HCT116 (cell line): ENCODE measurements around the gene KRT13. TPM values are rescaled to one million over a fixed set of nuclear protein-coding genes. Genes with fewer than 3 reads are reported as not detected.

Experiments
- ATAC-seq: fragments of 200-7000 bp; cut with Tn5 transposase; 2 replicates; pipeline ENCODE4 v1.9.1; 2020; ENCODE audit warnings: mild to moderate bottlenecking, moderate library complexity
- BruUV-seq: library from RNA; stranded (reverse); fragments of 400-500 nt; replicated peaks from 2 replicates; lab custom pipeline; 2021; lab: Mats Ljungman, UMichigan
- CTCF ChIA-PET: fragments of 300-600 bp; sonication (Branson Sonifier 250); formaldehyde crosslinking; loops from one replicate; lab custom pipeline; 2021; ENCODE audit warnings: antibody characterized with exemption; lab: Charles Lee
- POLR2A ChIA-PET: fragments of 300-600, 350-600 bp; sonication (Branson Sonifier 250); formaldehyde crosslinking; loops from one replicate; lab custom pipeline; 2021; ENCODE audit warnings: antibody characterized with exemption; lab: Charles Lee
- RAD21 ChIA-PET, 2 experiments: fragments of 300-600 bp; sonication (Branson Sonifier 250); formaldehyde crosslinking; loops; one replicate each; lab custom pipeline; 2023; ENCODE audit warnings: low total read pairs in 2 of 2; ENCODE audit not compliant: uncharacterized antibody in 2 of 2, unreplicated experiment in 2 of 2, low non-redundant PET in 1 of 2; lab: Charles Lee
- DNase-seq: peaks from one replicate; pipeline ENCODE4 v3.0.0-alpha.2; 2010; ENCODE audit warnings: low read depth, low spot score
- H2AFZ ChIP-seq: fragments of 200-600 bp; shearing (Covaris generic), sonication (generic); 2 replicates; pipeline ENCODE4 v1.6.1; 2017; ENCODE audit warnings: low read depth, mixed run types, mixed read lengths, antibody characterized with exemption, low read length; ENCODE audit not compliant: poor library complexity, severe bottlenecking
- H3K27ac ChIP-seq: 2 replicates; pipeline ENCODE4 v1.5.1; 2012; ENCODE audit warnings: low read depth, low read length
- H3K27me3 ChIP-seq: fragments of 200-600 bp; sonication (generic); 2 replicates; pipeline ENCODE4 v1.6.1; 2016; ENCODE audit warnings: mixed run types, low read length, mixed read lengths; ENCODE audit not compliant: insufficient read depth
- H3K36me3 ChIP-seq, 2 experiments: fragments of 200-500 bp in 1 of 2; fragments of 200-600 bp in 1 of 2; sonication (Bioruptor generic) in 1 of 2; sonication (generic) in 1 of 2; 2 replicates each; pipeline versions ENCODE4 v1.5.1 to v1.6.1; 2014 to 2016; ENCODE audit warnings: low read length in 2 of 2, inconsistent platforms in 1 of 2, mixed read lengths in 1 of 2, mixed run types in 1 of 2; ENCODE audit not compliant: insufficient read depth in 2 of 2, control insufficient read depth in 1 of 2
- H3K4me1 ChIP-seq, 2 experiments: fragments of 200-600 bp in 1 of 2; sonication (generic) in 1 of 2; 2 replicates each; pipeline versions ENCODE4 v1.5.1 to v1.6.1; 2012 to 2017; ENCODE audit warnings: low read length in 2 of 2, inconsistent platforms in 1 of 2, mild to moderate bottlenecking in 1 of 2, mixed read lengths in 1 of 2, mixed run types in 1 of 2, moderate library complexity in 1 of 2; ENCODE audit not compliant: insufficient read depth in 2 of 2, control insufficient read depth in 1 of 2
- H3K4me2 ChIP-seq: fragments of 200-600 bp; sonication (generic); 2 replicates; pipeline ENCODE4 v1.6.1; 2017; ENCODE audit warnings: mixed run types, low read length, mixed read lengths
- H3K4me3 ChIP-seq, 2 experiments: fragments of 200-600 bp in 1 of 2; sonication (generic) in 1 of 2; replicated peaks in 1 of 2; 2 replicates each; pipeline ENCODE4 v1.5.1; 2011 to 2016; ENCODE audit warnings: low read length in 2 of 2, control low read depth in 1 of 2, low read depth in 1 of 2, mild to moderate bottlenecking in 1 of 2, mixed read lengths in 1 of 2, mixed run types in 1 of 2
- H3K79me2 ChIP-seq: fragments of 200-600 bp; sonication (generic); 2 replicates; pipeline ENCODE4 v1.6.1; 2017; ENCODE audit warnings: mild to moderate bottlenecking, mixed run types, low read length, moderate library complexity, mixed read lengths; ENCODE audit not compliant: insufficient read depth
- H3K9ac ChIP-seq: fragments of 200-600 bp; sonication (generic); 2 replicates; pipeline ENCODE4 v1.6.1; 2016; ENCODE audit warnings: low read length, mixed read lengths
- H3K9me2 ChIP-seq: fragments of 200-600 bp; sonication (generic), shearing (Covaris generic); 2 replicates; pipeline ENCODE4 v1.6.1; 2017; ENCODE audit warnings: mixed run types, mild to moderate bottlenecking, moderate library complexity; ENCODE audit not compliant: insufficient read depth
- H3K9me3 ChIP-seq, 2 experiments: fragments of 200-500 bp in 1 of 2; fragments of 200-600 bp in 1 of 2; sonication (Bioruptor generic) in 1 of 2; sonication (generic) in 1 of 2; 2 replicates each; pipeline ENCODE4 v1.6.1; 2014 to 2017; ENCODE audit warnings: low read length in 2 of 2, mixed read lengths in 2 of 2, inconsistent platforms in 1 of 2, low read depth in 1 of 2, mild to moderate bottlenecking in 1 of 2, mixed run types in 1 of 2, moderate library complexity in 1 of 2; ENCODE audit not compliant: control insufficient read depth in 1 of 2, insufficient read depth in 1 of 2
- H4K20me1 ChIP-seq: fragments of 200-600 bp; sonication (generic), shearing (Covaris generic); 2 replicates; pipeline ENCODE4 v1.6.1; 2017; ENCODE audit warnings: mixed run types, mild to moderate bottlenecking, moderate library complexity; ENCODE audit not compliant: insufficient read depth
- ATF3 ChIP-seq: IDR thresholded peaks from 2 replicates; pipeline ENCODE4 v1.6.1; 2012
- CBX3 ChIP-seq: IDR thresholded peaks from 2 replicates; pipeline ENCODE4 v1.6.1; 2012; ENCODE audit warnings: low read depth
- CEBPB ChIP-seq: IDR thresholded peaks from 2 replicates; pipeline ENCODE4 v1.6.1; 2012; ENCODE audit warnings: low read depth
- EGR1 ChIP-seq: IDR thresholded peaks from 2 replicates; pipeline ENCODE4 v1.6.1; 2012; ENCODE audit warnings: low read depth
- EZH2phosphoT487 ChIP-seq: fragments of 200-600 bp; IDR thresholded peaks from 2 replicates; pipeline ENCODE4 v1.6.1; 2018; ENCODE audit warnings: antibody characterized with exemption, borderline replicate concordance
- FOSL1 ChIP-seq: IDR thresholded peaks from 2 replicates; pipeline ENCODE4 v1.6.1; 2012; ENCODE audit warnings: low read depth
- JUND ChIP-seq: IDR thresholded peaks from 2 replicates; pipeline ENCODE4 v1.6.1; 2012
- POLR2A ChIP-seq: IDR thresholded peaks from 2 replicates; pipeline ENCODE4 v1.7.0; 2011; ENCODE audit warnings: borderline replicate concordance; ENCODE audit not compliant: insufficient read depth, insufficient read length; ENCODE audit errors: extremely low read depth
- POLR2AphosphoS5 ChIP-seq: IDR thresholded peaks from 2 replicates; pipeline ENCODE4 v1.6.1; 2011; ENCODE audit warnings: mild to moderate bottlenecking, low read depth, low read length, moderate library complexity
- RAD21 ChIP-seq: IDR thresholded peaks from 2 replicates; pipeline ENCODE4 v1.6.1; 2012; ENCODE audit warnings: low read depth, mild to moderate bottlenecking
- SIN3A ChIP-seq: IDR thresholded peaks from 2 replicates; pipeline ENCODE4 v1.6.1; 2012; ENCODE audit warnings: low read depth
- SP1 ChIP-seq: IDR thresholded peaks from 2 replicates; pipeline ENCODE4 v1.6.1; 2012; ENCODE audit warnings: low read depth
- SRF ChIP-seq: IDR thresholded peaks from 2 replicates; pipeline ENCODE4 v1.6.1; 2012; ENCODE audit warnings: low read depth
- TCF7L2 ChIP-seq: IDR thresholded peaks from 2 replicates; pipeline ENCODE4 v1.7.0; 2011; ENCODE audit warnings: borderline replicate concordance, inconsistent platforms; ENCODE audit not compliant: insufficient read depth, insufficient read length; ENCODE audit errors: extremely low read depth
- YY1 ChIP-seq: IDR thresholded peaks from 2 replicates; pipeline ENCODE4 v1.6.1; 2011; ENCODE audit warnings: low read length, low read depth, moderate library complexity, mild to moderate bottlenecking; ENCODE audit not compliant: insufficient replicate concordance; ENCODE audit errors: extremely low read depth
- ZFX ChIP-seq: fragments of 450-650 bp; IDR thresholded peaks from 2 replicates; pipeline ENCODE4 v1.6.1; 2017
- intact Hi-C: fragments of 100-400 bp; cut with micrococcal nuclease; formaldehyde crosslinking; loops from 2 replicates; pipeline ENCODE4 v1.10.0; 2022
- total RNA-seq: library from RNA; stranded (reverse); gene quantifications from one replicate; pipeline ENCODE4 v1.2.1, GENCODE V29; 2021; ENCODE audit not compliant: unreplicated experiment
- TF ChIP-seq, protein P1 (sequence below), 3 experiments: fragments of 200-600 bp in 1 of 3; sonication (generic) in 1 of 3; IDR thresholded peaks in 2 of 3; conservative IDR thresholded peaks in 1 of 3; 2 replicates each; pipeline ENCODE4 v1.5.1; 2012 to 2017; ENCODE audit warnings: low read depth in 2 of 3, low read length in 2 of 3, antibody characterized with exemption in 1 of 3, borderline replicate concordance in 1 of 3, control low read depth in 1 of 3, mild to moderate bottlenecking in 1 of 3, mixed read lengths in 1 of 3, mixed run types in 1 of 3, moderate library complexity in 1 of 3; ENCODE audit not compliant: insufficient read depth in 1 of 3
- TF ChIP-seq, protein P2 (sequence below): IDR thresholded peaks from 2 replicates; pipeline ENCODE4 v1.6.1; 2012; ENCODE audit warnings: low read depth
- TF ChIP-seq, protein P3 (sequence below): IDR thresholded peaks from 2 replicates; pipeline ENCODE4 v1.6.1; 2012
- TF ChIP-seq, protein P4 (sequence below): IDR thresholded peaks from 2 replicates; pipeline ENCODE4 v1.6.1; 2011; ENCODE audit warnings: mild to moderate bottlenecking, low read length, moderate library complexity; ENCODE audit not compliant: insufficient replicate concordance; ENCODE audit errors: extremely low read depth

Gene KRT13
- total RNA-seq, 1 experiment from 2014 or later: 3.7 TPM

DNA sequence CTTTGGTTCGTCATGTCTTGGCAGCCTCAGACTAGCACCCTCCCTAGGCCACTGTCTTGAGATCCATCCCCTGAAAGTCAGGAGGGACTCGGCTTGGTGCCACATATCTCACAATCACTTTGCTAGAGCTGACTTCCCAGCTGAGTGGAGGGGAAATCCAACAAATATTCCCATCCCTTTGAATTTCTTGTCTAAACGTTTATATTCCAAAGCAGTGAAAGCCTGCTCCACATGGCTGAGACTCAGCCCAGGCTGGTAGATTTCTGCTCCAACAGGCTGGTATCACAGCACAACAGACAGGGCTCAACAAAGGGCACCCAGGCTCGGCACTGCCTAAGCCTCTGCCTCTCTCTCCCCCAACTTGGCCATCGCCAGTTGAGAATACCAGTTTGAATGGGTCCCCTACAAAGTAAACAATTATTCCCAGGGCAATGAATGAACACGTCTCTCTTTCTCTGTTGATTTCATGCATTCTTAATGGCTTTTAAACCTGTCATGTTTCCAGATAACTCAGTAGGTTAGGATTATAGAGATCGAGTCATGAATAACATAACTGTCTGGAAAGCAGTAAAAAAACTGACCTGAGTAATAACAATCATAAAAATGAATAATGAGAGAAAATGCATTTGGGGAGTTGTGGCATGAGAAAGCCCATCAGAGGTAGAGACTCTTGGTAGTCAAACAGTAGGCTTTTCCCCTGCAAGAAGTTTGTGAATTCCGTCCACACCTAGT, 1.0 kb downstream of the KRT13 start:
- POLR2A ChIA-PET: no interaction called here
- BruUV-seq: no TSS peak
- CTCF ChIA-PET: no interaction called here
- no peak for TF ChIP-seq ZFX
- TF ChIP-seq RAD21: no peak
- no peak for TF ChIP-seq POLR2AphosphoS5
- TF ChIP-seq YY1: no peak
- no peak for TF ChIP-seq TCF7L2
- no peak for TF ChIP-seq CBX3
- TF ChIP-seq POLR2A: no peak
- TF ChIP-seq, protein P1, sequence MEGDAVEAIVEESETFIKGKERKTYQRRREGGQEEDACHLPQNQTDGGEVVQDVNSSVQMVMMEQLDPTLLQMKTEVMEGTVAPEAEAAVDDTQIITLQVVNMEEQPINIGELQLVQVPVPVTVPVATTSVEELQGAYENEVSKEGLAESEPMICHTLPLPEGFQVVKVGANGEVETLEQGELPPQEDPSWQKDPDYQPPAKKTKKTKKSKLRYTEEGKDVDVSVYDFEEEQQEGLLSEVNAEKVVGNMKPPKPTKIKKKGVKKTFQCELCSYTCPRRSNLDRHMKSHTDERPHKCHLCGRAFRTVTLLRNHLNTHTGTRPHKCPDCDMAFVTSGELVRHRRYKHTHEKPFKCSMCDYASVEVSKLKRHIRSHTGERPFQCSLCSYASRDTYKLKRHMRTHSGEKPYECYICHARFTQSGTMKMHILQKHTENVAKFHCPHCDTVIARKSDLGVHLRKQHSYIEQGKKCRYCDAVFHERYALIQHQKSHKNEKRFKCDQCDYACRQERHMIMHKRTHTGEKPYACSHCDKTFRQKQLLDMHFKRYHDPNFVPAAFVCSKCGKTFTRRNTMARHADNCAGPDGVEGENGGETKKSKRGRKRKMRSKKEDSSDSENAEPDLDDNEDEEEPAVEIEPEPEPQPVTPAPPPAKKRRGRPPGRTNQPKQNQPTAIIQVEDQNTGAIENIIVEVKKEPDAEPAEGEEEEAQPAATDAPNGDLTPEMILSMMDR (IDR thresholded peaks at IDR 0.05 in 2 of 3, conservative IDR thresholded peaks at IDR 0.05 in 1 of 3; ENCODE audit: borderline replicate concordance in 1 of 3, insufficient read depth in 1 of 3, low read depth in 2 of 3, low read length in 2 of 3): no peak
- TF ChIP-seq EZH2phosphoT487: no peak
- no peak for TF ChIP-seq FOSL1
- TF ChIP-seq SP1: no peak
- TF ChIP-seq, protein P2, sequence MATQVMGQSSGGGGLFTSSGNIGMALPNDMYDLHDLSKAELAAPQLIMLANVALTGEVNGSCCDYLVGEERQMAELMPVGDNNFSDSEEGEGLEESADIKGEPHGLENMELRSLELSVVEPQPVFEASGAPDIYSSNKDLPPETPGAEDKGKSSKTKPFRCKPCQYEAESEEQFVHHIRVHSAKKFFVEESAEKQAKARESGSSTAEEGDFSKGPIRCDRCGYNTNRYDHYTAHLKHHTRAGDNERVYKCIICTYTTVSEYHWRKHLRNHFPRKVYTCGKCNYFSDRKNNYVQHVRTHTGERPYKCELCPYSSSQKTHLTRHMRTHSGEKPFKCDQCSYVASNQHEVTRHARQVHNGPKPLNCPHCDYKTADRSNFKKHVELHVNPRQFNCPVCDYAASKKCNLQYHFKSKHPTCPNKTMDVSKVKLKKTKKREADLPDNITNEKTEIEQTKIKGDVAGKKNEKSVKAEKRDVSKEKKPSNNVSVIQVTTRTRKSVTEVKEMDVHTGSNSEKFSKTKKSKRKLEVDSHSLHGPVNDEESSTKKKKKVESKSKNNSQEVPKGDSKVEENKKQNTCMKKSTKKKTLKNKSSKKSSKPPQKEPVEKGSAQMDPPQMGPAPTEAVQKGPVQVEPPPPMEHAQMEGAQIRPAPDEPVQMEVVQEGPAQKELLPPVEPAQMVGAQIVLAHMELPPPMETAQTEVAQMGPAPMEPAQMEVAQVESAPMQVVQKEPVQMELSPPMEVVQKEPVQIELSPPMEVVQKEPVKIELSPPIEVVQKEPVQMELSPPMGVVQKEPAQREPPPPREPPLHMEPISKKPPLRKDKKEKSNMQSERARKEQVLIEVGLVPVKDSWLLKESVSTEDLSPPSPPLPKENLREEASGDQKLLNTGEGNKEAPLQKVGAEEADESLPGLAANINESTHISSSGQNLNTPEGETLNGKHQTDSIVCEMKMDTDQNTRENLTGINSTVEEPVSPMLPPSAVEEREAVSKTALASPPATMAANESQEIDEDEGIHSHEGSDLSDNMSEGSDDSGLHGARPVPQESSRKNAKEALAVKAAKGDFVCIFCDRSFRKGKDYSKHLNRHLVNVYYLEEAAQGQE: no peak
- no peak for TF ChIP-seq EGR1
- TF ChIP-seq, protein P3, sequence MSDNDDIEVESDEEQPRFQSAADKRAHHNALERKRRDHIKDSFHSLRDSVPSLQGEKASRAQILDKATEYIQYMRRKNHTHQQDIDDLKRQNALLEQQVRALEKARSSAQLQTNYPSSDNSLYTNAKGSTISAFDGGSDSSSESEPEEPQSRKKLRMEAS: no peak
- TF ChIP-seq, protein P4, sequence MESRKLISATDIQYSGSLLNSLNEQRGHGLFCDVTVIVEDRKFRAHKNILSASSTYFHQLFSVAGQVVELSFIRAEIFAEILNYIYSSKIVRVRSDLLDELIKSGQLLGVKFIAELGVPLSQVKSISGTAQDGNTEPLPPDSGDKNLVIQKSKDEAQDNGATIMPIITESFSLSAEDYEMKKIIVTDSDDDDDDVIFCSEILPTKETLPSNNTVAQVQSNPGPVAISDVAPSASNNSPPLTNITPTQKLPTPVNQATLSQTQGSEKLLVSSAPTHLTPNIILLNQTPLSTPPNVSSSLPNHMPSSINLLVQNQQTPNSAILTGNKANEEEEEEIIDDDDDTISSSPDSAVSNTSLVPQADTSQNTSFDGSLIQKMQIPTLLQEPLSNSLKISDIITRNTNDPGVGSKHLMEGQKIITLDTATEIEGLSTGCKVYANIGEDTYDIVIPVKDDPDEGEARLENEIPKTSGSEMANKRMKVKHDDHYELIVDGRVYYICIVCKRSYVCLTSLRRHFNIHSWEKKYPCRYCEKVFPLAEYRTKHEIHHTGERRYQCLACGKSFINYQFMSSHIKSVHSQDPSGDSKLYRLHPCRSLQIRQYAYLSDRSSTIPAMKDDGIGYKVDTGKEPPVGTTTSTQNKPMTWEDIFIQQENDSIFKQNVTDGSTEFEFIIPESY: no peak
- no peak for TF ChIP-seq SRF
- no peak for TF ChIP-seq CEBPB
- no peak for TF ChIP-seq SIN3A
- no peak for TF ChIP-seq ATF3
- no peak for TF ChIP-seq JUND
- TF ChIP-seq, all 23 proteins: peak for 0
- Histone ChIP-seq H3K4me1 (peaks cover 13 to 48% of the 10 kb centered on the region in 2 experiments), H3K4me2 (no peak overlapping the region), H3K36me3 (no peaks in the 10 kb centered on the region), H3K9ac (no peak overlapping the region), H3K9me3 (no peaks in the 10 kb centered on the region), H3K79me2 (no peaks in the 10 kb centered on the region), H3K4me3 (no peak overlapping the region), H3K9me2 (no peaks in the 10 kb centered on the region), H3K27ac (no peak overlapping the region), H3K27me3 (no peaks in the 10 kb centered on the region), H4K20me1 (no peaks in the 10 kb centered on the region), H2AFZ (no peak overlapping the region)
- intact Hi-C loops: no loop called here
- DNase-seq (no peak), ATAC-seq (no peak)
- RAD21 ChIA-PET: no interaction called here
